ENCODE measurements around the gene ATP10D.

The ATP10D gene

DNA sequence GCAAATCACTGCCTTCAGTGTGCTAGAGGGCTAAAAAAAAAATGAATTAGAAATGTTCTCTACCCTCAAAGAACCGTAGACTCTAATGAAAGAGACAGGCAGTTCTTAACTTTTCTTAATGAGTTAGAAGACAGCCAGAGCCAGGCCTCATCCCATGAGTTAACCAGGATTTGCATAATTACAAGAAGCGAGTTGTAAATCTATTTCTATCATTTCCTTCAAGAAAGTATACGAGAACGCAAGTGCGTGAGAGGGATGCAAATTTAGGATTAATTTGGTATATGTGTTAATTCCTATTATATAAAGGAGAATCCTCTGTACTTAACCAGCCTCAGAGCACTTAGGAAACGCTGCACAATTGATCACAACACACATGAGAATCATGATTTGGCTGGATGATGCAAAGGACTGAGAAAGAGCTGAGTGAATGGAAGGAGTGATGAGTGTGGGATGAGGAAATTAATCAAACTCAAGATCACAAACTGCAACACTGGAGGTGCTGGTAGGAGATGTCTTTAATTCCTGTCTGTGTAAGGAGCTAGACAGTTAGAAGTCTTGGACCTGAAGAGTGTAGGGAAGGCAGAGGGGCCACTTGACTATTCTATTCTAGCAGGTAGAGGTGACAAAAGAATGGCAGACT, 157.2 kb downstream of the ATP10D start:
- no peaks in the 10 kb centered on the region for H3K36me3 ChIP-seq (ENCODE audit: low read depth)
- no peak overlapping the region for H3K4me3 ChIP-seq (ENCODE audit: severe bottlenecking)
- TF ChIP-seq, protein P1, sequence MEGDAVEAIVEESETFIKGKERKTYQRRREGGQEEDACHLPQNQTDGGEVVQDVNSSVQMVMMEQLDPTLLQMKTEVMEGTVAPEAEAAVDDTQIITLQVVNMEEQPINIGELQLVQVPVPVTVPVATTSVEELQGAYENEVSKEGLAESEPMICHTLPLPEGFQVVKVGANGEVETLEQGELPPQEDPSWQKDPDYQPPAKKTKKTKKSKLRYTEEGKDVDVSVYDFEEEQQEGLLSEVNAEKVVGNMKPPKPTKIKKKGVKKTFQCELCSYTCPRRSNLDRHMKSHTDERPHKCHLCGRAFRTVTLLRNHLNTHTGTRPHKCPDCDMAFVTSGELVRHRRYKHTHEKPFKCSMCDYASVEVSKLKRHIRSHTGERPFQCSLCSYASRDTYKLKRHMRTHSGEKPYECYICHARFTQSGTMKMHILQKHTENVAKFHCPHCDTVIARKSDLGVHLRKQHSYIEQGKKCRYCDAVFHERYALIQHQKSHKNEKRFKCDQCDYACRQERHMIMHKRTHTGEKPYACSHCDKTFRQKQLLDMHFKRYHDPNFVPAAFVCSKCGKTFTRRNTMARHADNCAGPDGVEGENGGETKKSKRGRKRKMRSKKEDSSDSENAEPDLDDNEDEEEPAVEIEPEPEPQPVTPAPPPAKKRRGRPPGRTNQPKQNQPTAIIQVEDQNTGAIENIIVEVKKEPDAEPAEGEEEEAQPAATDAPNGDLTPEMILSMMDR (IDR thresholded peaks at IDR 0.05; ENCODE audit: poor library complexity, severe bottlenecking) = no peak
- ATAC-seq (ENCODE audit: low read depth) (no peak), DNase-seq (ENCODE audit: low spot score) (no peak)
- H3K4me1 ChIP-seq (ENCODE audit: insufficient read depth, poor library complexity, severe bottlenecking) = no peaks in the 10 kb centered on the region
- H3K9me3 ChIP-seq (ENCODE audit: severe bottlenecking) = no peaks in the 10 kb centered on the region
- no peak overlapping the region for H3K27ac ChIP-seq (ENCODE audit: poor library complexity, severe bottlenecking)
- no peaks in the 10 kb centered on the region for H3K27me3 ChIP-seq (ENCODE audit: insufficient read depth, poor library complexity, severe bottlenecking)

All from RWPE2 (cell line).